ENCODE data around the gene SIPA1L3. TPM values are rescaled to one million over a fixed set of nuclear protein-coding genes. Genes with fewer than 3 reads are reported as not detected.
A peak's percentile ranks its signal among the peaks of the same experiment; 100 is the strongest.

The SIPA1L3 gene
- total RNA-seq, 1 donor from 2014 or later = 63.2 TPM

DNA sequence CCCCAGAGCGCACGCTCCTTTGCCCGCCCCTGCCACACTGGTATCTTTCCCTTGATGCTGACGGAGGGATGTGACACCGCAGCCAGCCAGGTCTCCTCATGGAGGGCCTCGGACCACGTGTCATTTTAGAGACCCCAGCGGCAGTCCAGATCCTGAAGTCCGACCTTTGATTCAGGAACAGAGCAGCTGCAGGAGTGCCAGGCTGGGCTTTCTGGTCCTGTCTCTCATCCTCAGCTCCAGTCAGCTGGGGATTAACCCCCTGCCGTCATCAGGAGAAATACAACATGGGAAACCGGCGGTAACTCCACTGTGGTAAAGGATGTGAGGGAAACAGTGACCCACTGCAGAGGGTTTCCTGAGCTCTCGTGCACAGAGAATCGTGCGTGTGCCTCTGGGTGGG, 140.6 kb downstream of the SIPA1L3 start:
- H3K4me1 ChIP-seq = peaks cover 13% of the 10 kb centered on the region
- intact Hi-C loops (cut with DNase I) = no loop called here
- H3K27ac ChIP-seq = no peak overlapping the region
- no peaks in the 10 kb centered on the region for H3K36me3 ChIP-seq
- TF ChIP-seq, protein P1, sequence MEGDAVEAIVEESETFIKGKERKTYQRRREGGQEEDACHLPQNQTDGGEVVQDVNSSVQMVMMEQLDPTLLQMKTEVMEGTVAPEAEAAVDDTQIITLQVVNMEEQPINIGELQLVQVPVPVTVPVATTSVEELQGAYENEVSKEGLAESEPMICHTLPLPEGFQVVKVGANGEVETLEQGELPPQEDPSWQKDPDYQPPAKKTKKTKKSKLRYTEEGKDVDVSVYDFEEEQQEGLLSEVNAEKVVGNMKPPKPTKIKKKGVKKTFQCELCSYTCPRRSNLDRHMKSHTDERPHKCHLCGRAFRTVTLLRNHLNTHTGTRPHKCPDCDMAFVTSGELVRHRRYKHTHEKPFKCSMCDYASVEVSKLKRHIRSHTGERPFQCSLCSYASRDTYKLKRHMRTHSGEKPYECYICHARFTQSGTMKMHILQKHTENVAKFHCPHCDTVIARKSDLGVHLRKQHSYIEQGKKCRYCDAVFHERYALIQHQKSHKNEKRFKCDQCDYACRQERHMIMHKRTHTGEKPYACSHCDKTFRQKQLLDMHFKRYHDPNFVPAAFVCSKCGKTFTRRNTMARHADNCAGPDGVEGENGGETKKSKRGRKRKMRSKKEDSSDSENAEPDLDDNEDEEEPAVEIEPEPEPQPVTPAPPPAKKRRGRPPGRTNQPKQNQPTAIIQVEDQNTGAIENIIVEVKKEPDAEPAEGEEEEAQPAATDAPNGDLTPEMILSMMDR (IDR thresholded peaks at IDR 0.05) = no peak
- H3K27me3 ChIP-seq (ENCODE audit: low read depth) = no peaks in the 10 kb centered on the region
- no peak for ATAC-seq
- no peaks in the 10 kb centered on the region for H3K9me3 ChIP-seq
- no peak for DNase-seq
- no peak overlapping the region for H3K4me3 ChIP-seq

DNA sequence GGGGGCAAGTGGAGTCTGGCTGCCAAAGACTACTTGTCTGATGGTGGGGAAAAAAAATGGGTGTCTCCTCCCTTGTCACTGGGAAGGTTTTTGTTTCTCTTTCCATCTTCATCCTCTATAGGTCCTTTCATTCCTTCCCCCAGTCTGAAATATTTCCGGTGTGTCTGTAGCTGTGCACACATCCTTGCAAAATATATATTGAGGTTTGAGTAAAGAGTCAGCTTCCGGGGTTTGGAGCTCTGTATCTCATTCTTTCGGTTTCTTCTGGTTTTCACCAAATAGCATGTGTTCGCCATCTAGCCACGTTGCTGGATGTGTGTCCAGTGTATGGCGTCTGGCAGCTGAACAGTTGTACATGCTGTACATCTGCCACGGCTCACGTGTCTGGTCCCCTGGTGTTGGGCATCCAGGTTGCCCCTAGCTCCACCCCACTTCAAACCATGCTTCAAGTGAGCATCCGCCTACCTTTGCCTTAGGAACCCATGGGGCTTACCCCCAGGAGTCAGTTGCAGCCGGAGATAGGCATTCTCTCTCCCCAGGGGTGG, 142.2 kb downstream of the SIPA1L3 start:
- intact Hi-C loops (cut with DNase I) = no loop called here
- H3K4me1 ChIP-seq = peaks cover 13% of the 10 kb centered on the region
- H3K4me3 ChIP-seq = no peak overlapping the region
- DNase-seq (no peak), ATAC-seq (peak; percentile 68 to 76)
- peak overlapping the region; percentile 61 for H3K27ac ChIP-seq
- no peaks in the 10 kb centered on the region for H3K36me3 ChIP-seq
- H3K27me3 ChIP-seq (ENCODE audit: low read depth) = no peaks in the 10 kb centered on the region
- TF ChIP-seq, protein P1 (IDR thresholded peaks at IDR 0.05) = no peak
- no peaks in the 10 kb centered on the region for H3K9me3 ChIP-seq

DNA sequence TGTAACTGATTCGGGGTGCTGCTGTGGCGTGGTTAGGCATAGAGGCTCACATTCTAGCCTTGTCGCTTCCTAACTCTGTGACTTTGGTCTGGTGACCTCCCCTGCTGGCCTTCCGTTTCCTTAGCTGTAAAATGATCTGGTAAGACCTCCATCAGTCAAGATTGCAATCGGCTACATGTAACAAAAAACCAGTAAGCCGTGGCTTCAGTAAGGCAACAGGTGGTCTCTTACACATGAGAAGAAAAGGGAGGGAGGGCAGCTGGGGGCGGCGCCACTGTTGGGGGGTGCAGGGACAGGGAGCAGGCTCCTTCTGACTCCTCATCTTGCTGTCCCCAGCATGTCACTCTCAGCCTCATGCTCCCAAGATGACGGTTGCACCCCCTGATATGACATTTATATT, 148.0 kb downstream of the SIPA1L3 start:
- Histone ChIP-seq H3K4me1 (peaks cover 19% of the 10 kb centered on the region), H3K27ac (no peak overlapping the region), H3K9me3 (no peaks in the 10 kb centered on the region), H3K27me3 (ENCODE audit: low read depth) (no peaks in the 10 kb centered on the region), H3K4me3 (no peak overlapping the region), H3K36me3 (no peaks in the 10 kb centered on the region)
- intact Hi-C loops (cut with DNase I) = no loop called here
- TF ChIP-seq, protein P1 (IDR thresholded peaks at IDR 0.05) = no peak
- DNase-seq (no peak), ATAC-seq (no peak)

DNA sequence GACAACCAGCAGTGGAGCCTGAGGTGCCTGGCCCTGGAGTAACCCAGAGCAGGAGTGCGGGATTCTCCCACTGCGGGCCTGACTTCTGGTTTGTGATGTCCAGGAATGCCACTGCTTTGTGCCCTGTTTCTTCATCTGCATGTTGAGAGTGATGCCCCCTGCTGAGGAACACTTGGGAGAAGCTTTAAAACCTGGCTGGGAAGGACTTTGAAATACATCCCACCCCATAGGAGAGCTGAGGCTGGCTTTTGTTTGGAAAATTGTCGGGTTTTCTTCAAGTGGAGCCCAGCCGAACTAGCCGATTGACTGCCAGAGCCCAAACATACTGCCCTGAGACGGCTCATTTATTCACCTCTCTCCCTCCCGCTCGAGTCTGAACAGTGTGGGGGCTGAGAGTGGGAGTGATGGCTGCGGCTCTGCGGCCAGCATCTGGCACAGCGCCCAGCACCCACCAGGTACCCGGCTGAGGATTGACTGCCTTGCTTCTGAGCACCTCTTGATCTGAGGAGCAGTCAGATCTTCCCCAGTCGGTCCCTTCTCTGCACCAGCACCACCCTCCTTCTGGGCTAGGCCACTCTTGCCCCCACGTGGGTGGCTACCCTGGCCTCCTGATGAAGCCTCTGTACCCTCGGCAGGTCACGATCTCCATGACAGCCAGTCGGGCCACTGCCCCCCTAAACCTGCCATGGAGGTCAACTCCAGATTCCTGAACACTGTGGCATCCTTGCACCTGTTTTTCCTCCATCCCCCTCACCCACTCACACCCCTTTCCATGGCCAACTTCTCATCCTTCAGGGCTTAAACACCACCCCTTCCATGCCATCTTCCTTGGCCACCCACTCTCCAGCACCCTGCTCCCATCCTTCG, 148.9 kb downstream of the SIPA1L3 start:
- DNase-seq = no peak
- Histone ChIP-seq H3K27ac (no peak overlapping the region), H3K4me3 (no peak overlapping the region), H3K27me3 (ENCODE audit: low read depth) (no peaks in the 10 kb centered on the region), H3K4me1 (peaks cover 27% of the 10 kb centered on the region), H3K9me3 (no peaks in the 10 kb centered on the region), H3K36me3 (no peaks in the 10 kb centered on the region)
- intact Hi-C loops (cut with DNase I) = no loop called here
- ATAC-seq = no peak
- TF ChIP-seq, protein P1 (IDR thresholded peaks at IDR 0.05) = no peak

DNA sequence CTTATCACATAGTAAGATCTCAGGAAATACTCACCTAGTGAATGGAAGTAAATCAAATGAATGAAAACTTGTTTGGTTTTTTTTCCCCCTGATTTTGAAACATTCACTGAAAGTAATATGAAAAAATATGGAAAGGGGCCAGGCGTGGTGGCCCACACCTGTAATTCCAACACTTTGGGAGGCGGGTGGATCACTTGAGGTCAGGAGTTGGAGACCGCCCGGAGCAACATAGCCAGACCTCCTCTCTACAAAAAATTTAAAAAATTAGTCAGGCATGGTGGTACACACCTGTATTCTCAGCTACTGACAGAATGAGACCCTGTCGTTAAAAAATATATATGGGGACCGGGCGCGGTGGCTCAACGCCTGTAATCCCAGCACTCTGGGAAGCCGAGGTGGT, 149.6 kb downstream of the SIPA1L3 start:
- ATAC-seq = no peak

More for the DNA sequence above, 149.6 kb downstream of the SIPA1L3 start:
- no peaks in the 10 kb centered on the region for H3K9me3 ChIP-seq
- H3K27me3 ChIP-seq (ENCODE audit: low read depth) = no peaks in the 10 kb centered on the region
- no peak overlapping the region for H3K4me3 ChIP-seq
- intact Hi-C loops (cut with DNase I) = no loop called here
- H3K4me1 ChIP-seq = peaks cover 27% of the 10 kb centered on the region
- TF ChIP-seq, protein P1 (IDR thresholded peaks at IDR 0.05) = no peak
- H3K27ac ChIP-seq = no peak overlapping the region
- no peak for DNase-seq
- no peaks in the 10 kb centered on the region for H3K36me3 ChIP-seq
